IMR-90 (cell line): Measurements from ENCODE around the gene NEGR1. TPM values are rescaled to one million over a fixed set of nuclear protein-coding genes. Genes with fewer than 3 reads are reported as not detected.

Source experiments
- ATAC-seq: fragments of 200-7000 bp; cut with Tn5 transposase; 2 replicates; pipeline ENCODE4 v1.9.1; 2020; ENCODE audit warnings: low read depth, mild to moderate bottlenecking, moderate library complexity
- BruUV-seq: library from RNA; stranded (reverse); fragments of 400-500 nt; replicated peaks from 2 replicates; lab custom pipeline; 2021; lab: Mats Ljungman, UMichigan
- CTCF ChIA-PET: fragments of 300-600 bp; formaldehyde crosslinking; extraction: SDS; loops from one replicate; lab custom pipeline; 2021; ENCODE audit warnings: antibody characterized with exemption; lab: Yijun Ruan, JAX
- POLR2A ChIA-PET: fragments of 300-600 bp; sonication (Branson Sonifier 250); formaldehyde crosslinking; loops from one replicate; lab custom pipeline; 2022; ENCODE audit warnings: antibody characterized with exemption; ENCODE audit not compliant: unreplicated experiment; lab: Charles Lee
- DNase-seq: peaks from one replicate; pipeline ENCODE4 v3.0.0; 2013
- H2AFZ ChIP-seq: replicated peaks from 2 replicates; pipeline ENCODE3; 2013; ENCODE audit warnings: low read length, mild to moderate bottlenecking; ENCODE audit not compliant: poor library complexity
- H2AK5ac ChIP-seq: 2 replicates; pipeline ENCODE4 v1.6.1; 2013; ENCODE audit warnings: low read depth, low read length, inconsistent platforms
- H2AK9ac ChIP-seq: replicated peaks from 2 replicates; pipeline ENCODE3; 2013; ENCODE audit warnings: mild to moderate bottlenecking, low read depth, low read length, moderate library complexity; ENCODE audit not compliant: poor library complexity
- H2BK120ac ChIP-seq: 2 replicates; pipeline ENCODE4 v1.6.1; 2013; ENCODE audit warnings: low read depth, low read length, inconsistent platforms
- H2BK15ac ChIP-seq: 3 replicates; pipeline ENCODE4 v1.6.1; 2013; ENCODE audit warnings: low read depth, low read length, inconsistent platforms
- H2BK20ac ChIP-seq: 2 replicates; pipeline ENCODE4 v1.6.1; 2013; ENCODE audit warnings: low read depth, mild to moderate bottlenecking, inconsistent platforms, low read length, moderate library complexity
- H2BK5ac ChIP-seq: 2 replicates; pipeline ENCODE4 v1.6.1; 2013; ENCODE audit warnings: mild to moderate bottlenecking, low read depth, low read length, inconsistent platforms; ENCODE audit not compliant: poor library complexity, severe bottlenecking
- H3K14ac ChIP-seq: replicated peaks from 2 replicates; pipeline ENCODE4 v1.6.1; 2013; ENCODE audit warnings: low read depth, low read length, inconsistent platforms
- H3K18ac ChIP-seq: 2 replicates; pipeline ENCODE4 v1.6.1; 2013; ENCODE audit warnings: low read depth, low read length, control low read depth
- H3K23ac ChIP-seq: 2 replicates; pipeline ENCODE4 v1.6.1; 2013; ENCODE audit warnings: low read depth, low read length, inconsistent platforms
- H3K27ac ChIP-seq: 2 replicates; pipeline ENCODE4 v1.5.1; 2013; ENCODE audit warnings: mild to moderate bottlenecking, control low read depth, low read length; ENCODE audit not compliant: insufficient read depth
- H3K27me3 ChIP-seq: 2 replicates; pipeline ENCODE4 v1.6.1; 2013; ENCODE audit warnings: low read length; ENCODE audit not compliant: control insufficient read depth, insufficient read depth
- H3K36me3 ChIP-seq: 2 replicates; pipeline ENCODE4 v1.6.1; 2013; ENCODE audit warnings: low read length, mixed read lengths; ENCODE audit not compliant: control insufficient read depth, insufficient read depth
- H3K4ac ChIP-seq: 2 replicates; pipeline ENCODE4 v1.6.1; 2013; ENCODE audit warnings: low read depth, low read length, inconsistent platforms
- H3K4me1 ChIP-seq: 2 replicates; pipeline ENCODE4 v1.6.1; 2013; ENCODE audit warnings: low read length, mixed read lengths; ENCODE audit not compliant: control insufficient read depth, insufficient read depth
- H3K4me2 ChIP-seq: 2 replicates; pipeline ENCODE4 v1.6.1; 2013; ENCODE audit warnings: low read depth, mild to moderate bottlenecking, control low read depth, low read length, moderate library complexity
- H3K4me3 ChIP-seq: 2 replicates; pipeline ENCODE4 v1.5.1; 2013; ENCODE audit warnings: low read depth, mild to moderate bottlenecking, control low read depth, low read length, moderate library complexity; ENCODE audit not compliant: insufficient read depth
- H3K56ac ChIP-seq: 2 replicates; pipeline ENCODE4 v1.6.1; 2013; ENCODE audit warnings: low read length, inconsistent platforms; ENCODE audit not compliant: insufficient read depth; ENCODE audit errors: extremely low read depth
- H3K79me1 ChIP-seq, 2 experiments: 2 replicates each; pipeline ENCODE4 v1.6.1; 2013; ENCODE audit warnings: low read length in 2 of 2, inconsistent platforms in 1 of 2, low read depth in 1 of 2
- H3K9ac ChIP-seq: 2 replicates; pipeline ENCODE4 v1.6.1; 2013; ENCODE audit warnings: low read depth, low read length, control low read depth
- H3K9me1 ChIP-seq: 2 replicates; pipeline ENCODE4 v1.6.1; 2013; ENCODE audit warnings: low read length, inconsistent platforms; ENCODE audit not compliant: insufficient read depth
- H3K9me3 ChIP-seq: 2 replicates; pipeline ENCODE4 v1.6.1; 2013; ENCODE audit warnings: low read length; ENCODE audit not compliant: control insufficient read depth, insufficient read depth
- H4K20me1 ChIP-seq: 2 replicates; pipeline ENCODE4 v1.6.1; 2013; ENCODE audit warnings: low read length, inconsistent platforms; ENCODE audit not compliant: insufficient read depth
- H4K5ac ChIP-seq: 2 replicates; pipeline ENCODE4 v1.6.1; 2013; ENCODE audit warnings: mild to moderate bottlenecking, low read depth, low read length, control low read depth
- H4K8ac ChIP-seq, 2 experiments: 2 replicates each; pipeline ENCODE4 v1.6.1; 2013; ENCODE audit warnings: low read depth in 2 of 2, low read length in 2 of 2, control low read depth in 1 of 2, inconsistent platforms in 1 of 2
- H4K91ac ChIP-seq: 2 replicates; pipeline ENCODE4 v1.6.1; 2013; ENCODE audit warnings: low read depth, low read length, inconsistent platforms; ENCODE audit not compliant: insufficient read depth
- BHLHE40 ChIP-seq: fragments of 150-350 bp; IDR thresholded peaks from 2 replicates; pipeline ENCODE4 v1.6.1; 2016; ENCODE audit warnings: mild to moderate bottlenecking, low read depth, low read length
- CEBPB ChIP-seq: IDR thresholded peaks from 2 replicates; pipeline ENCODE4 v1.6.1; 2012; ENCODE audit warnings: low read depth, low read length, improper control_type of control experiment
- CHD1 ChIP-seq: IDR thresholded peaks from 2 replicates; pipeline ENCODE4 v1.6.1; 2012; ENCODE audit warnings: low read depth, low read length, improper control_type of control experiment
- FOS ChIP-seq: fragments of 150-350 bp; IDR thresholded peaks from 2 replicates; pipeline ENCODE4 v1.6.1; 2016; ENCODE audit warnings: low read depth, low read length
- MAFK ChIP-seq: IDR thresholded peaks from 2 replicates; pipeline ENCODE4 v1.6.1; 2012; ENCODE audit warnings: low read depth, low read length, improper control_type of control experiment
- MAZ ChIP-seq: IDR thresholded peaks from 2 replicates; pipeline ENCODE4 v1.6.1; 2012; ENCODE audit warnings: low read depth, mild to moderate bottlenecking, low read length, improper control_type of control experiment, moderate library complexity, borderline replicate concordance
- MXI1 ChIP-seq: IDR thresholded peaks from 2 replicates; pipeline ENCODE4 v1.6.1; 2012; ENCODE audit warnings: low read depth, mild to moderate bottlenecking, low read length, moderate library complexity, borderline replicate concordance
- NFE2L2 ChIP-seq: fragments of 150-350 bp; IDR thresholded peaks from 2 replicates; pipeline ENCODE4 v1.6.1; 2016; ENCODE audit warnings: low read depth, mild to moderate bottlenecking, low read length
- POLR2A ChIP-seq: IDR thresholded peaks from 2 replicates; pipeline ENCODE4 v1.6.1; 2012; ENCODE audit warnings: mild to moderate bottlenecking, low read depth, low read length
- RAD21 ChIP-seq: IDR thresholded peaks from 2 replicates; pipeline ENCODE4 v1.6.1; 2012; ENCODE audit warnings: low read length, improper control_type of control experiment
- RCOR1 ChIP-seq: IDR thresholded peaks from 2 replicates; pipeline ENCODE4 v1.6.1; 2012; ENCODE audit warnings: mild to moderate bottlenecking, low read length, improper control_type of control experiment; ENCODE audit not compliant: insufficient replicate concordance
- RFX5 ChIP-seq: IDR thresholded peaks from 2 replicates; pipeline ENCODE4 v1.8.0; 2012; ENCODE audit warnings: low read depth, mild to moderate bottlenecking, low read length, moderate library complexity
- SMC3 ChIP-seq: fragments of 150-350 bp; IDR thresholded peaks from 2 replicates; pipeline ENCODE4 v1.6.1; 2016; ENCODE audit warnings: low read depth, mild to moderate bottlenecking, antibody characterized with exemption, low read length, moderate library complexity
- USF2 ChIP-seq: fragments of 150-350 bp; IDR thresholded peaks from 2 replicates; pipeline ENCODE4 v1.6.1; 2017; ENCODE audit warnings: mild to moderate bottlenecking, antibody characterized with exemption, low read length, low read depth
- WGBS, 2 experiments: methylation state at CpG; one replicate each; pipeline versions ENCODE4 v1.1.5 to v1.1.7; 2013; ENCODE audit warnings: missing lambda C conversion rate in 2 of 2; ENCODE audit not compliant: insufficient read length in 1 of 2; ENCODE audit errors: extremely low coverage in 2 of 2; 5-methylcytosine and 5-hydroxymethylcytosine counted together
- dilution Hi-C: fragments of 300-500 bp; cut with HindIII; formaldehyde crosslinking; loops from one replicate; pipeline ENCODE4 v1.14.3; 2018; ENCODE audit warnings: low sequenced_read_pairs; ENCODE audit not compliant: unreplicated experiment
- in situ Hi-C: fragments of 300-500 bp; cut with MboI; formaldehyde crosslinking; loops from 3 replicates; pipeline ENCODE4 v1.14.3; 2019; ENCODE audit warnings: low sequenced_read_pairs, inconsistent platforms, mixed read lengths
- intact Hi-C: fragments of 100-400 bp; cut with micrococcal nuclease; formaldehyde crosslinking; loops from 2 replicates; pipeline ENCODE4 v1.10.0; 2022
- polyA plus RNA-seq, 3 experiments: library from polyadenylated mRNA; depleted of rRNA; stranded (reverse); fragments of >200 nt; gene quantifications; 2 replicates each; pipeline ENCODE4 v1.2.3, GENCODE V29; 2012; ENCODE audit warnings: low replicate concordance in 1 of 3
- total RNA-seq: library from RNA; depleted of rRNA; stranded (reverse); fragments of >200 nt; gene quantifications from 2 replicates; pipeline ENCODE4 v1.2.3, GENCODE V29; 2012

The NEGR1 gene
- total and polyA plus RNA-seq, 2 of the 4 experiments (the other 2 are of a cell fraction): 5.1 to 9.1 TPM

DNA sequence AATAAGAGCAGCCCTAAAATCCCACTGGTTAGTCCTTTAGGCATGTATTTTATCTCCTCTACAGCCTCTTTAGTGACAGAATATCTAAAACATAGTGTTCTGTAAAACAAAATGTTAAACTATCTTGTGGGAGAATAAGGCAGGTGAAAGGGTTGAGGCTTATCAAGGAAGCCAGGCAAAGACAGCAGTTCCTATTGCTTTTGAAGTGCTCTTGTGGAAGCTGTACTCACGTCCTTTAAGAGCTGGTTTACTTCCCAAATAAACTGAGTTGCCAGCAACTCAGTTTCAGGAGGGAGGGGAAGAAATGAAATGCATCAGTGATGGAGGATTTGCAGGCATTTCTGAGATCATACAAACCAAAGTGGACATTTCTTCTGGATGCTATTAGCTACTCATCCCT, 671.9 kb downstream of the NEGR1 start:
- no peak overlapping the region for H3K4me2 ChIP-seq
- ChIA-PET CTCF (no interaction called here), POLR2A (no interaction called here)
- H3K18ac ChIP-seq: no peak overlapping the region
- no peaks in the 10 kb centered on the region; the same call in 1 of the 2 replicates for H3K9me3 ChIP-seq
- dilution Hi-C loops: no loop called here
- no peak overlapping the region for H2AK9ac ChIP-seq
- no peak overlapping the region for H2BK15ac ChIP-seq
- no TSS peak for BruUV-seq
- no peak overlapping the region for H3K23ac ChIP-seq
- no peak for DNase-seq
- H3K56ac ChIP-seq: no peak overlapping the region
- no peaks in the 10 kb centered on the region for H3K36me3 ChIP-seq
- no peak overlapping the region for H3K14ac ChIP-seq
- no peak overlapping the region for H2BK5ac ChIP-seq
- H3K27me3 ChIP-seq: no peaks in the 10 kb centered on the region
- H2BK120ac ChIP-seq: no peak overlapping the region
- intact Hi-C loops: no loop called here
- H3K4ac ChIP-seq: no peak overlapping the region
- no peak for TF ChIP-seq MXI1
- no peak for TF ChIP-seq MAZ
- TF ChIP-seq RCOR1: no peak
- no peak for TF ChIP-seq USF2
- no peak for TF ChIP-seq CEBPB
- no peak for TF ChIP-seq MAFK
- TF ChIP-seq BHLHE40: no peak
- no peak for TF ChIP-seq RAD21
- no peak for TF ChIP-seq FOS
- no peak for TF ChIP-seq SMC3
- TF ChIP-seq POLR2A: no peak
- no peak for TF ChIP-seq RFX5
- no peak for TF ChIP-seq NFE2L2
- TF ChIP-seq CHD1: no peak
- H2AFZ ChIP-seq: no peak overlapping the region
- in situ Hi-C loops: no loop called here
- no peaks in the 10 kb centered on the region for H3K4me1 ChIP-seq
- ATAC-seq: no peak
- no peak overlapping the region for H2BK20ac ChIP-seq
- H4K5ac ChIP-seq: no peak overlapping the region
- H3K79me1 ChIP-seq: no peaks in the 10 kb centered on the region
- H3K4me3 ChIP-seq: no peak overlapping the region
- H4K20me1 ChIP-seq: no peaks in the 10 kb centered on the region
- no peak overlapping the region for H3K9ac ChIP-seq
- H2AK5ac ChIP-seq: no peak overlapping the region
- no peak overlapping the region for H4K91ac ChIP-seq
- WGBS, 2 experiments: no CpG with 5 or more reads among the region's 1 CpG
- H3K9me1 ChIP-seq: no peaks in the 10 kb centered on the region
- H3K27ac ChIP-seq: no peak overlapping the region
- no peak overlapping the region for H4K8ac ChIP-seq
